ENCODE data around the gene CDKL1. TPM values are rescaled to one million over a fixed set of nuclear protein-coding genes. Genes with fewer than 3 reads are reported as not detected.
"Not testable (repeated sequence)": the region's sequence is repeated elsewhere in the genome, so short reads cannot be mapped to it uniquely, and the experiment has no call there.

Gene CDKL1
- polyA plus RNA-seq, 6 donors from 2014 or later: 1.4 to 20.2 (median 12.8) TPM

GRCh38 chr14:50380455-50380854 lies 16.2 kb downstream of the CDKL1 start:
- Mint-ChIP-seq H3K4me1 (peaks cover 0 to 11% (median 0%) of the 10 kb centered on the region in 3 donors), H3K4me3 (no peak overlapping the region)

GRCh38 chr14:50379563-50379962 lies 17.1 kb downstream of the CDKL1 start:
- no peaks in the 10 kb centered on the region for H3K27me3 Mint-ChIP-seq
- no peak overlapping the region for H3K4me3 Mint-ChIP-seq
- H3K9me3 Mint-ChIP-seq: no peaks in the 10 kb centered on the region
- peaks cover 0 to 11% (median 0%) of the 10 kb centered on the region in 3 donors for H3K4me1 Mint-ChIP-seq
- H3K36me3 Mint-ChIP-seq: no peaks in the 10 kb centered on the region
- no peak for ATAC-seq (ENCODE audit: low read depth in 2 of 2)
- DNase-seq: no peak
- no peak overlapping the region for H3K27ac Mint-ChIP-seq

More at GRCh38 chr14:50380455-50380854, 16.2 kb downstream of the CDKL1 start:
- Mint-ChIP-seq H3K9me3 (no peaks in the 10 kb centered on the region), H3K27me3 (no peaks in the 10 kb centered on the region), H3K27ac (no peak overlapping the region), H3K36me3 (no peaks in the 10 kb centered on the region)
- ATAC-seq (ENCODE audit: low read depth in 2 of 2): no peak
- no peak for DNase-seq

GRCh38 chr14:50377550-50378085 lies 19.1 kb downstream of the CDKL1 start:
- DNase-seq (no peak), ATAC-seq (ENCODE audit: low read depth in 2 of 2) (no peak)
- Mint-ChIP-seq H3K4me1 (peaks cover 0 to 9% (median 0%) of the 10 kb centered on the region in 3 donors), H3K27ac (peak overlapping the region in 2 of 6 donors; percentile 24 to 88), H3K27me3 (no peaks in the 10 kb centered on the region), H3K4me3 (no peak overlapping the region), H3K9me3 (no peaks in the 10 kb centered on the region), H3K36me3 (no peaks in the 10 kb centered on the region)

GRCh38 chr14:50375760-50376159 lies 20.9 kb downstream of the CDKL1 start:
- Mint-ChIP-seq H3K4me3 (no peak overlapping the region), H3K36me3 (no peaks in the 10 kb centered on the region), H3K9me3 (no peaks in the 10 kb centered on the region), H3K27ac (no peak overlapping the region), H3K4me1 (peaks cover 0 to 7% (median 0%) of the 10 kb centered on the region in 3 donors), H3K27me3 (no peaks in the 10 kb centered on the region)
- ATAC-seq (ENCODE audit: low read depth in 2 of 2) (no peak), DNase-seq (no peak)

GRCh38 chr14:50373959-50374358 lies 22.7 kb downstream of the CDKL1 start:
- no peak for ATAC-seq (ENCODE audit: low read depth in 2 of 2)
- no peaks in the 10 kb centered on the region for H3K9me3 Mint-ChIP-seq
- no peaks in the 10 kb centered on the region for H3K27me3 Mint-ChIP-seq
- DNase-seq: no peak
- no peak overlapping the region for H3K4me3 Mint-ChIP-seq
- no peaks in the 10 kb centered on the region for H3K36me3 Mint-ChIP-seq
- peaks cover 0 to 7% (median 0%) of the 10 kb centered on the region in 3 donors for H3K4me1 Mint-ChIP-seq
- H3K27ac Mint-ChIP-seq: no peak overlapping the region

GRCh38 chr14:50371546-50371945 lies 25.1 kb downstream of the CDKL1 start:
- Mint-ChIP-seq H3K27ac (no peak overlapping the region), H3K9me3 (no peaks in the 10 kb centered on the region), H3K4me3 (no peak overlapping the region), H3K4me1 (peaks cover 5 to 6% (median 6%) of the 10 kb centered on the region in 3 donors), H3K36me3 (no peaks in the 10 kb centered on the region), H3K27me3 (no peaks in the 10 kb centered on the region)
- ATAC-seq (ENCODE audit: low read depth in 2 of 2) (no peak), DNase-seq (no peak)

GRCh38 chr14:50366589-50366988 lies 30.1 kb downstream of the CDKL1 start:
- Mint-ChIP-seq H3K4me3 (no peak overlapping the region), H3K27ac (peak overlapping the region in 4 of 6 donors; percentile 35 to 54 (median 48)), H3K4me1 (peaks cover 32 to 35% (median 33%) of the 10 kb centered on the region in 3 donors), H3K27me3 (no peaks in the 10 kb centered on the region), H3K9me3 (peaks cover 0 to 5% (median 0%) of the 10 kb centered on the region in 7 donors), H3K36me3 (no peaks in the 10 kb centered on the region)
- DNase-seq: no peak
- no peak for ATAC-seq (ENCODE audit: low read depth in 2 of 2)

GRCh38 chr14:50366115-50366514 lies 30.6 kb downstream of the CDKL1 start:
- Mint-ChIP-seq H3K27ac (peak overlapping the region in 2 of 6 donors; percentile 35 to 53), H3K4me1 (peaks cover 33 to 36% (median 35%) of the 10 kb centered on the region in 3 donors), H3K27me3 (no peaks in the 10 kb centered on the region), H3K4me3 (no peak overlapping the region), H3K36me3 (no peaks in the 10 kb centered on the region), H3K9me3 (peaks cover 0 to 5% (median 0%) of the 10 kb centered on the region in 7 donors)
- DNase-seq (no peak), ATAC-seq (ENCODE audit: low read depth in 2 of 2) (no peak)

GRCh38 chr14:50365572-50365971 lies 31.1 kb downstream of the CDKL1 start:
- not testable (repeated sequence) for H3K36me3 Mint-ChIP-seq; ATAC-seq (ENCODE audit: low read depth in 2 of 2); H3K4me3 Mint-ChIP-seq; H3K9me3 Mint-ChIP-seq; H3K27me3 Mint-ChIP-seq; DNase-seq
- H3K27ac Mint-ChIP-seq: peak overlapping the region in 2 of 6 donors; percentile 35 to 52
- peaks cover 35 to 38% (median 37%) of the 10 kb centered on the region in 3 donors for H3K4me1 Mint-ChIP-seq

GRCh38 chr14:50364792-50365191 lies 31.9 kb downstream of the CDKL1 start:
- peaks cover 35 to 43% (median 38%) of the 10 kb centered on the region in 3 donors for H3K4me1 Mint-ChIP-seq
- no peak for ATAC-seq (ENCODE audit: low read depth in 2 of 2)
- no peak for DNase-seq
- no peaks in the 10 kb centered on the region for H3K36me3 Mint-ChIP-seq
- H3K4me3 Mint-ChIP-seq: no peak overlapping the region
- H3K9me3 Mint-ChIP-seq: peaks cover 0 to 5% (median 0%) of the 10 kb centered on the region in 7 donors
- no peaks in the 10 kb centered on the region for H3K27me3 Mint-ChIP-seq
- peak overlapping the region in 2 of 6 donors; percentile 33 to 47 for H3K27ac Mint-ChIP-seq

- H3K36me3 Mint-ChIP-seq: no peaks in the 10 kb centered on the region
- DNase-seq: peak; percentile 83
- ATAC-seq (ENCODE audit: low read depth in 2 of 2): peak; percentile 98 to 99
- H3K4me3 Mint-ChIP-seq: peak overlapping the region; percentile 84 to 96 (median 90)
- peaks cover 0 to 5% (median 0%) of the 10 kb centered on the region in 7 donors for H3K9me3 Mint-ChIP-seq
- no peaks in the 10 kb centered on the region for H3K27me3 Mint-ChIP-seq
- H3K4me1 Mint-ChIP-seq: peaks cover 35 to 44% (median 38%) of the 10 kb centered on the region in 3 donors
- peak overlapping the region; percentile 88 to 97 (median 96) for H3K27ac Mint-ChIP-seq
These were observed 33.0 kb downstream of the CDKL1 start for GRCh38 chr14:50363714-50364111.

GRCh38 chr14:50362764-50363713 lies 33.6 kb downstream of the CDKL1 start:
- H3K4me1 Mint-ChIP-seq: peaks cover 35 to 44% (median 38%) of the 10 kb centered on the region in 3 donors
- H3K4me3 Mint-ChIP-seq: peak overlapping the region; percentile 84 to 96 (median 90)
- H3K27ac Mint-ChIP-seq: peak overlapping the region; percentile 88 to 97 (median 96)
- ATAC-seq (ENCODE audit: low read depth in 2 of 2): peak; percentile 45 to 50
- no peaks in the 10 kb centered on the region for H3K27me3 Mint-ChIP-seq
- H3K36me3 Mint-ChIP-seq: peaks cover 0 to 5% of the 10 kb centered on the region in 2 donors
- peak; percentile 14 for DNase-seq
- H3K9me3 Mint-ChIP-seq: peaks cover 0 to 5% (median 0%) of the 10 kb centered on the region in 7 donors

- H3K36me3 Mint-ChIP-seq: peaks cover 0 to 12% of the 10 kb centered on the region in 2 donors
- peaks cover 32 to 40% (median 34%) of the 10 kb centered on the region in 3 donors for H3K4me1 Mint-ChIP-seq
- peak overlapping the region in 2 of 6 donors; percentile 42 to 96 for H3K27ac Mint-ChIP-seq
- DNase-seq; H3K9me3 Mint-ChIP-seq; ATAC-seq (ENCODE audit: low read depth in 2 of 2); H3K27me3 Mint-ChIP-seq: not testable (repeated sequence)
- peak overlapping the region in 5 of 8 donors; percentile 3 to 93 (median 25) for H3K4me3 Mint-ChIP-seq
These were observed 34.9 kb downstream of the CDKL1 start for GRCh38 chr14:50361473-50362403.

Measured in naive B cell (primary cell).